Measurements from ENCODE around the gene TMEM39A. TPM values are rescaled to one million over a fixed set of nuclear protein-coding genes. Genes with fewer than 3 reads are reported as not detected.

TMEM39A gene
- total RNA-seq, 2 donors from 2014 or later: 66.6 to 71.5 TPM

DNA sequence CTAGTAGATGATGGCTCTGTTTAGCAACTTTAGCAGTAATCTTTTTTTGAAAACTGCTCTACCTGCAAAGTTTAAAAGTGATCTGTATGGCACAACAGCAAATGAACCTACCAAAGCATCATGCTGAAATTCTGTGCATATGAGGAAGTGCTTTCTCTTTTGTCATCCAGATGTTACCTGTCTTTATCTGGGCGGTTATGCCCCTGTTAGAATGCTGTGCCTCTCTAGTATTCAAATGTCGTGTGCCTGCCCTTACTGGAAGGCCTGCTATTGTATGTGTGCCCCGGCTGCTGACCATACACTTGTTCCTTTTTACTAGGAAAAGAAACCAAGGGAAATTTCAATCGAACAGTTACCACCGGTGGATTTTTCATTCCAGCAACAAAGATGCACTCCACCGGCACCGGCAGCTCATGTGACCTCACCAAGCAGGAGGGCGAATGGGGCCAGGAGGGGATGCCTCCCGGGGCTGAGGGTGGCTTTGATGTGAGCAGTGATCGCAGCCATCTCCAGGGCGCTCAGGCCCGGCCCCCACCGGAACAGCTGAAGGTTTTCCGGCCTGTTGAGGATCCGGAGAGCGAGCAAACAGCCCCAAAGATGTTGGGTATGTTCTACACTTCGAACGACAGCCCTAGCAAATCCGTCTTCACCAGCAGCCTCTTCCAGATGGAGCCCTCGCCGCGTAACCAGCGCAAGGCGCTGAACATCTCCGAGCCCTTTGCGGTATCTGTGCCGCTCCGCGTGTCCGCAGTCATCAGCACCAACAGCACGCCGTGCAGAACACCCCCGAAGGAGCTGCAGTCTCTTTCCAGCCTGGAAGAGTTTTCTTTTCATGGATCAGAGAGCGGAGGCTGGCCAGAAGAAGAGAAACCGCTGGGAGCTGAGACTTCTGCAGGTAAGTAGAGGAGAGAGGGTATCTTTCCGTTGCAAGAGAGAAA is 61.6 kb downstream of the TMEM39A start:
- H3K4me3 Mint-ChIP-seq: peak overlapping the region; percentile 12
- H3K9me3 Mint-ChIP-seq: no peaks in the 10 kb centered on the region
- H3K4me1 Mint-ChIP-seq (ENCODE audit: low read depth in 2 of 2): peaks cover 2 to 4% of the 10 kb centered on the region in 2 donors
- ATAC-seq (no peak), DNase-seq (ENCODE audit: low spot score) (no peak)
- no peaks in the 10 kb centered on the region for H3K27me3 Mint-ChIP-seq
- H3K27ac Mint-ChIP-seq: no peak overlapping the region
- peaks cover 9% of the 10 kb centered on the region for H3K36me3 Mint-ChIP-seq

DNA sequence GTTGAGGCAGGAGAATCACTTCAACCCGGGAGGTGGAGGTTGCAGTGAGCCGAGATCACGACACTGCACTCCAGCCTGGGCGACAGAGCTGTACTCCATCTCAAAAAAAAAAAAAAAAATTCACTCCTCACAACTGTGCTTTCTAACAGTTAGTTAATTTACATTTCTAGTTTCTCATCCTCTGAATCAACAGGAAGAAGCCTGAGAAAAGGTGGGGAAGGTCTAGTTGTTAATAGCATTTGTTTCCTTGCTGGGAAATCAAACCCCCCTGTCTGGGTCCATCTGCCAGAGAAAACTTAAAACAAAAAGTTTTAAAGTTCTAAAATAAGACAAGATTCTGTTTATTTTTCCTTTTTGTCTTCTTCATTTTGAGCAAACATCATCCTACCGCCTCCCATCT is 62.3 kb downstream of the TMEM39A start:
- Mint-ChIP-seq H3K4me1 (ENCODE audit: low read depth in 2 of 2) (peaks cover 2 to 4% of the 10 kb centered on the region in 2 donors), H3K27me3 (no peaks in the 10 kb centered on the region), H3K4me3 (no peak overlapping the region), H3K9me3 (no peaks in the 10 kb centered on the region), H3K36me3 (peaks cover 9% of the 10 kb centered on the region), H3K27ac (no peak overlapping the region)
- ATAC-seq (no peak), DNase-seq (ENCODE audit: low spot score) (no peak)

DNA sequence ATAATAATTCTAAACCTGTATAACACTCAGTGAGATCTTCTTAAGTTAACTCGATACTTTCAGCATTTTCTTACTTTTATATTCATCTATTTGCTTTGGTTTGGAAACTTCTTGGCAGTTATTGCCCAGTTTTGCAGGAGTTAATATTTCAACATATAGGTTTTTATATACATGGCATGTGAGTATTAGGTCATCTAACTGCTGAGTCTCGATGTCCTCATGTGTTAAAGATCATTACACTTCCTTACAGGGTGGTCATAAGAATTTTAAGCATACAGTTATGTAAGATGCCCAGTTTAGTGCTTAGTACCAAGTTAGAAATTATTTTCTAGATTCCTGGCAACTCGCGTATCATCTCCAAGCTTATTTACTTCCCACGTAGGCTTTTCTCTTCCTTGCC is 62.9 kb downstream of the TMEM39A start:
- Mint-ChIP-seq H3K27me3 (no peaks in the 10 kb centered on the region), H3K4me3 (no peak overlapping the region), H3K36me3 (peaks cover 9% of the 10 kb centered on the region), H3K4me1 (ENCODE audit: low read depth in 2 of 2) (peaks cover 7 to 8% of the 10 kb centered on the region in 2 donors), H3K9me3 (no peaks in the 10 kb centered on the region), H3K27ac (no peak overlapping the region)
- DNase-seq (ENCODE audit: low spot score): no peak
- ATAC-seq: no peak

DNA sequence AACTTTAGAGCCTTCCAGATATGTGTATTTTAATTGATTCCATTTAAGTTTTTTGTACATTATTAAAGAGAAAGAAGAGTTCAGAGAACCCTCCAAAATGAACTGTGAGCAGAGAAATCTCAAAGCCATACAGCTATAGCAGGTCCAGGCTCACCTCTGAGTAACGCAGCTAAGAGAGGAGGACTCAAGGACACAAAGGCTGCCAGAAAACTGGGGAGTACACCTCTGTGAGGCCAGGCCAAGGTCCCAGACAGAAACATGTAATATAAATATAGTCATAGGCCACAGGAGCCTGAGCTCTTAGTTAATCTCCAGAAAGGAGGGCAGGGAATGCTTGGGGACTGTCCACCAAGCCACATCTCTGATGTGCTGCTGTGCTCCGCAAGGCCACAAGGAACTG is 66.5 kb downstream of the TMEM39A start:
- peaks cover 8 to 9% of the 10 kb centered on the region in 2 donors for H3K4me1 Mint-ChIP-seq (ENCODE audit: low read depth in 2 of 2)

DNA sequence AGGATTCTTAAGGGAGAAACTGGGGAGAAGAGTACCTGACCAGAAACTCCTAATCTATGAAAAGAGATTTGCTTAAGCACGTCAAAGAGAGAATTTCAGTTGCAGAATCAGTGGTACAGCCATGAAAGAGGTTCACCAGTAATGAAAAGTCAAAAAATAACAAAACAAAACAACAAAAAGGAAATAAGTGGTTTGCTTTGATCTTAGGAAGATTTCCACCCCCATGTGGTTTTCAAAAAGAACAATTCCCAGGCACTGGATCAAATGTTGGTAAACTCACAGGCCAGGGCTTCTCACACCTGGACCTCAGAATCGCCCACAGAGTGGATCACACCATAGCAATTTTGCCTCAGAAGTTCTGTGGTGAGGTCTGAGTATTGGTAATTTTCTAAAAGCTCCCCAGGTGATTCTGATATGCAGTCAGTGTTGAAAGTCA is 67.5 kb downstream of the TMEM39A start:
- no peaks in the 10 kb centered on the region for H3K27me3 Mint-ChIP-seq
- H3K4me3 Mint-ChIP-seq: no peak overlapping the region
- no peaks in the 10 kb centered on the region for H3K9me3 Mint-ChIP-seq
- H3K36me3 Mint-ChIP-seq: peaks cover 16% of the 10 kb centered on the region
- no peak overlapping the region for H3K27ac Mint-ChIP-seq
- DNase-seq (ENCODE audit: low spot score) (no peak), ATAC-seq (no peak)
- peaks cover 5 to 6% of the 10 kb centered on the region in 2 donors for H3K4me1 Mint-ChIP-seq (ENCODE audit: low read depth in 2 of 2)

More for the DNA sequence above, 66.5 kb downstream of the TMEM39A start:
- no peak overlapping the region for H3K4me3 Mint-ChIP-seq
- no peaks in the 10 kb centered on the region for H3K27me3 Mint-ChIP-seq
- H3K27ac Mint-ChIP-seq: no peak overlapping the region
- H3K9me3 Mint-ChIP-seq: no peaks in the 10 kb centered on the region
- no peak for ATAC-seq
- DNase-seq (ENCODE audit: low spot score): no peak
- H3K36me3 Mint-ChIP-seq: peaks cover 20% of the 10 kb centered on the region

DNA sequence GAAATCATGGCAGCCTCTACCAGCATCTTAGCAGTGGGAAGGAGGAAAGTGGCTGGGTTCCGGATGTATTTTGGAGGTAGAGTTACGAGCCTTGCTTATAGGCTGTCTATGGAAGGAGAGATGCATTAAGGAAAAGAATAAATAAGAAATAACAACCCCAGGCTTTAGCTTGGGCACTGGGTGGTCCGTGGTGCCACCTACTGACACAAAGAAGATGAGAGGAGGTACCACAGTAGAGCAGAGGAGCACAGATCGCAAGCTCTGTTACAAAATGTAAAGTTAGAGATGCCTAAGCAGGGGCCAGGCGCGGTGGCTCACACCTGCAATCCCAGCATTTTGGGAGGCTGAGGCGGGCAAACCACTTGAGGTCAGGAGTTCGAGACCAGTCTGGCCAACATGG is 74.8 kb downstream of the TMEM39A start:
- Mint-ChIP-seq H3K4me1 (ENCODE audit: low read depth in 2 of 2) (no peaks in the 10 kb centered on the region), H3K27ac (peak overlapping the region in 1 of 2 donors; percentile 53), H3K36me3 (peaks cover 6% of the 10 kb centered on the region), H3K27me3 (no peaks in the 10 kb centered on the region), H3K4me3 (no peak overlapping the region), H3K9me3 (no peaks in the 10 kb centered on the region)
- no peak for ATAC-seq
- DNase-seq (ENCODE audit: low spot score): no peak

DNA sequence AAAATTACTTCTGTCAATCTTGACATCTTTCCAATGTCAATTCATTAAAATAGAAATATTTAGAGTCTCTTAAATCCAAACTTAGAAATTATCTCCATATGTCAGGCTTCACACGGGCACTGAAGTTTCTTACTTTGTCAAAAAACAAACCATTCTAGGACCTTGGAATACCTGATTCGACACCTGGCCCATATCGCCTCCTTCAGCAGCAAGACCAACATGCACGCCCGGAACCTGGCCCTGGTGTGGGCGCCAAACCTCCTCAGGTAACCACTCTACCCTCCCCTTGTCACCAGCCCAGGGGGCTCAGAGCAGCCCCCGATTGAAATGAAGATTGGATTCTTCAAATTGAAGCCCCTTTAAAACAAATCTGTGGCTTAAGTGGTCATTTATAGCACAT is 81.3 kb downstream of the TMEM39A start:
- Mint-ChIP-seq H3K27me3 (no peaks in the 10 kb centered on the region), H3K9me3 (no peaks in the 10 kb centered on the region), H3K4me1 (ENCODE audit: low read depth in 2 of 2) (no peaks in the 10 kb centered on the region), H3K4me3 (no peak overlapping the region), H3K36me3 (peaks cover 8% of the 10 kb centered on the region), H3K27ac (no peak overlapping the region)
- ATAC-seq (no peak), DNase-seq (ENCODE audit: low spot score) (no peak)

DNA sequence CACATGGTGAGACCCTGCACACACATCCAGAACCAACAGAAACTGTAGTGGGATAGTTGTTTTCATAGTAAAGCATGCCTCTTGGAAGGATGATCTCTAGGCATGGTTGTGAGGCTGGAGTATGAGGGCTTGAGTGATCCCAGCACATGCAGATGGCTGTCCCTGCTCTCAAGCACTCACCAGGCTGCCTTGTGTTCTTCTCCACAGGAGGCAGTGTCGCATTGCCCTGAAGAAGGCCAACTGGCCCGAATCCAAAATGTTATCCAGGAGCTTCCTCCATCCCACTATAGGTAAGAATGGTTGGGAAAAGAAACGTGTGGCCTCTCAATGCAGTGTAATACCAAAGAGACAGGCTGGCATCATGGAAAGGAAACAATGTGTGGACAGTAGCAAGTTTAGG is 82.7 kb downstream of the TMEM39A start:
- peaks cover 8% of the 10 kb centered on the region for H3K36me3 Mint-ChIP-seq

More for the DNA sequence above, 82.7 kb downstream of the TMEM39A start:
- no peaks in the 10 kb centered on the region for H3K27me3 Mint-ChIP-seq
- no peaks in the 10 kb centered on the region for H3K9me3 Mint-ChIP-seq
- H3K4me3 Mint-ChIP-seq: no peak overlapping the region
- DNase-seq (ENCODE audit: low spot score): no peak
- peaks cover 0 to 3% of the 10 kb centered on the region in 2 donors for H3K4me1 Mint-ChIP-seq (ENCODE audit: low read depth in 2 of 2)
- ATAC-seq: no peak
- no peak overlapping the region for H3K27ac Mint-ChIP-seq

Other genes starting within 250 kb of the TMEM39A start
- gene B4GALT4, start 222.7 kb downstream of the TMEM39A start, total RNA-seq: 10 to 100 TPM; 34.3 to 38.4 TPM
- gene ARHGAP31, start 169.2 kb downstream of the TMEM39A start, total RNA-seq: 10 to 100 TPM; 22.5 to 64.6 TPM
- 10 to 100 TPM; 21.4 to 38.5 TPM for gene POGLUT1, start 5.3 kb upstream of the TMEM39A start, total RNA-seq
- 10 to 100 TPM; 91.0 to 94.0 TPM for gene TIMMDC1, start 34.9 kb upstream of the TMEM39A start, total RNA-seq
- 1 to 10 TPM in 1 of 2 donors, under 1 TPM in 1; 0.62 to 1.7 TPM for gene CD80, start 96.0 kb upstream of the TMEM39A start, total RNA-seq
- 10 to 100 TPM in 1 of 2 donors, 1 to 10 TPM in 1; 9.2 to 10.7 TPM for gene ADPRH, start 115.9 kb upstream of the TMEM39A start, total RNA-seq
- gene PLA1A, start 134.3 kb upstream of the TMEM39A start, total RNA-seq: under 1 TPM in 1 of 2 donors, not detected in 1; 0.19 TPM
- 1 to 10 TPM; 3.6 to 4.1 TPM for gene POPDC2, start 197.0 kb upstream of the TMEM39A start, total RNA-seq
- 10 to 100 TPM; 98.7 to 99.9 TPM for gene COX17, start 213.8 kb upstream of the TMEM39A start, total RNA-seq
- not detected for gene CFAP91, start 239.4 kb upstream of the TMEM39A start, total RNA-seq

Measured in natural killer cell treated with Interleukin-12 subunit alpha and Interleukin-12 subunit beta and Interleukin-15 and Interleukin-18, amount 100 ng/mL, for 72 hours (primary cell).